ENCODE measurements around the gene MYOG. TPM values are rescaled to one million over a fixed set of nuclear protein-coding genes. Genes with fewer than 3 reads are reported as not detected.

Gene MYOG
- total and polyA plus RNA-seq, 12 donors, result 0.11 TPM; not detected in 11

- Histone ChIP-seq H3K36me3 (replicated peaks in 1 of 2) (no peaks in the 10 kb centered on the region), H3K4me1 (replicated peaks in 1 of 2) (no peaks in the 10 kb centered on the region), H3K27ac (no peak overlapping the region), H3K9me3 (replicated peaks in 1 of 3) (no peaks in the 10 kb centered on the region), H3K4me3 (no peak overlapping the region), H3K27me3 (peaks cover 48% of the 10 kb centered on the region)
- peak in 1 of 7 donors; percentile 41 for DNase-seq
- WGBS, 4 donors, result 66 to 80% (median 72%) methylated on average over 7 of the region's 7 CpGs
- TF ChIP-seq POLR2A (IDR thresholded peaks at IDR 0.05) (no peak), CTCF (IDR thresholded peaks at IDR 0.05) (no peak)
- intact Hi-C loops (cut with DNase I), result no loop called here
Measured at GRCh38 chr1:203120325-203121153, 34.7 kb upstream of the MYOG start.

DNA sequence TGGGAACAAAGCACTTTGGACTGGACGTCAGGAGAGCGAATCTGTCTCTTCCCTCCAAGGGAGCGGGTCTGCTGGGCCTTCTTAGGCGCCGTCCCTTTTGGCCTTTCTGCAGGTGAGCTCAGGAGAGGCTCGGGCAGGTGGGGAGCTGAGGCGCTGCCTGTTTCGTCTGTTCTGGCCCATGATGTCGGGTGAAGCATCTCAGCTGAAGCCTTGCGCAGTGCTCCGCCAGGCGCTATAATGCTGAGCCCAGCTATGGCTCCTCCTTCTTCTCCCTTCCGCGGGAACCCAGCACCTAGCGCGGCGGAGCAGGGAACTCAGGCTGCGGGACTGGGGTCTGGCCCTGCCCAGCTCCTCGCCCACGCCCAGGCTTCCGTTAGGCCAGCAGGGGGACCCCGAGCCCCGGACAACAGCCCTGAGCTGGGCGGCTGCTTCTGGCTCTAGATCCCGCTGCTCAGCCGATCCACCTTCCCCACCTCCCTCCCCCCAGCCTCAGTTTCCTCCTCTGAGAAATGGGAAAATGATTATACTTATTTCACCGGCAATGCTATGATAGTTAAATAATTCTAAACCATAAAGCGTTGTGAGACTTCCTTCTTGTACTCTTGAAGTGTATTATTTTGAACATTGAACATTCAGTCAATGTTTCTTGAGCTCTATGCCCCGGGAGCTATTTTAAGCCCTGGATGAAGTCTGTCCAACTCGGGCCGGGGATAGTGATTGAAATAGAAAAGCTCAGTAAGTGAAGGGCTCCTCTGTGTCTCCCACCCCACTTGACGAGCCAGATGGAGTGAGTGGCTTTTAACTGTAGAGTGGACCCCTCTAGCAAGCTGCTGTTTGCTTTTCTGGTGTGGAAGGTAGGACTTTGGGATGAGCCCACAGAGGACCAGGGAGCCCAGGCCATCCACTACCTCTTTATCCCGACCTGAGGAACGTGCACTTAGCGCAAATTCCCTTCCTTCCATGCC, 32.1 kb upstream of the MYOG start:
- peaks cover 42% of the 10 kb centered on the region for H3K27me3 ChIP-seq
- no peak overlapping the region for H3K27ac ChIP-seq
- no peaks in the 10 kb centered on the region for H3K4me1 ChIP-seq (replicated peaks in 1 of 2)
- no peaks in the 10 kb centered on the region for H3K36me3 ChIP-seq (replicated peaks in 1 of 2)
- no peaks in the 10 kb centered on the region for H3K9me3 ChIP-seq (replicated peaks in 1 of 3)
- peak; percentile 63 to 81 (median 76) for DNase-seq
- TF ChIP-seq POLR2A (IDR thresholded peaks at IDR 0.05), result no peak
- TF ChIP-seq CTCF (IDR thresholded peaks at IDR 0.05), result peak; percentile 64 to 84 (median 74)
- WGBS, 4 donors, result 23 to 30% (median 28%) methylated on average over 26 to 35 of the region's 35 CpGs
- intact Hi-C loops (cut with DNase I), result loop anchor here (2.0 to 10.0 kb wide), 4 partner anchors 54 to 99 kb away; no protein-coding TSS in a partner anchor
- no peak overlapping the region for H3K4me3 ChIP-seq

- Histone ChIP-seq H3K36me3 (replicated peaks in 1 of 2) (no peaks in the 10 kb centered on the region), H3K4me3 (no peak overlapping the region), H3K27me3 (peaks cover 30% of the 10 kb centered on the region), H3K27ac (no peak overlapping the region), H3K9me3 (replicated peaks in 1 of 3) (no peaks in the 10 kb centered on the region), H3K4me1 (replicated peaks in 1 of 2) (no peaks in the 10 kb centered on the region)
- WGBS, 4 donors, result 56 to 71% (median 64%) methylated on average over 9 to 10 of the region's 10 CpGs
- intact Hi-C loops (cut with DNase I), result loop anchor here in 1 of 2 donors (5.0 to 10.0 kb wide), 3 partner anchors 56 to 101 kb away; no protein-coding TSS in a partner anchor
- no peak for DNase-seq
- TF ChIP-seq POLR2A (IDR thresholded peaks at IDR 0.05), result no peak
- TF ChIP-seq CTCF (IDR thresholded peaks at IDR 0.05), result no peak
Measured at GRCh38 chr1:203116091-203116820, 30.4 kb upstream of the MYOG start.

Measured in adrenal gland (tissue), 12 donors.